ENCODE results near the gene WDR73.
"Not testable (repeated sequence)": the region's sequence is repeated elsewhere in the genome, so short reads cannot be mapped to it uniquely, and the experiment has no call there.

WDR73 gene

GRCh38 chr15:84656972-84657371, 2.9 kb upstream of the WDR73 start:
- no peak for DNase-seq

GRCh38 chr15:84654689-84655453, 788 bp upstream of the WDR73 start:
- peak; percentile 81 for DNase-seq

GRCh38 chr15:84653584-84653909, 536 bp downstream of the WDR73 start:
- DNase-seq, result no peak

GRCh38 chr15:84649706-84650105, 4.4 kb downstream of the WDR73 start:
- DNase-seq, result no peak

- DNase-seq, result no peak
These were observed 5.5 kb downstream of the WDR73 start for GRCh38 chr15:84648539-84648938.

- no peak for DNase-seq
These were observed 6.4 kb downstream of the WDR73 start for GRCh38 chr15:84647726-84648125.

- DNase-seq, result no peak
These were observed 8.1 kb downstream of the WDR73 start for GRCh38 chr15:84645997-84646396.

GRCh38 chr15:84645496-84645895, 8.6 kb downstream of the WDR73 start:
- DNase-seq, result no peak

- no peak for DNase-seq
These were observed 10.2 kb downstream of the WDR73 start for GRCh38 chr15:84643838-84644237.

GRCh38 chr15:84642640-84643039, 11.4 kb downstream of the WDR73 start:
- not testable (repeated sequence) for DNase-seq

- DNase-seq, result not testable (repeated sequence)
These were observed 12.2 kb downstream of the WDR73 start for GRCh38 chr15:84641871-84642270.

- no peak for DNase-seq
These were observed 16.0 kb downstream of the WDR73 start for GRCh38 chr15:84638103-84638502.

- DNase-seq, result no peak
These were observed 19.8 kb downstream of the WDR73 start for GRCh38 chr15:84634228-84634837.

- peak; percentile 74 for DNase-seq
These were observed 20.5 kb downstream of the WDR73 start for GRCh38 chr15:84633311-84634227.

GRCh38 chr15:84631706-84632272, 22.3 kb downstream of the WDR73 start:
- no peak for DNase-seq

- DNase-seq, result no peak
These were observed 25.1 kb downstream of the WDR73 start for GRCh38 chr15:84629033-84629432.

- no peak for DNase-seq
These were observed 29.0 kb downstream of the WDR73 start for GRCh38 chr15:84625123-84625522.

GRCh38 chr15:84624359-84624758, 29.7 kb downstream of the WDR73 start:
- no peak for DNase-seq

GRCh38 chr15:84621358-84621979, 32.6 kb downstream of the WDR73 start:
- no peak for DNase-seq

- DNase-seq, result no peak
These were observed 33.5 kb downstream of the WDR73 start for GRCh38 chr15:84620626-84621025.

GRCh38 chr15:84616235-84616634, 37.8 kb downstream of the WDR73 start:
- no peak for DNase-seq

- no peak for DNase-seq
These were observed 42.5 kb downstream of the WDR73 start for GRCh38 chr15:84611631-84612030.

All from activated naive CD4-positive, alpha-beta T cell treated with anti-CD3 and anti-CD28 coated beads, Interleukin-2, amount 50 U/mL, for 16 hours (primary cell).